ENCODE data around the gene FCER1G.
"Not testable (repeated sequence)": the region's sequence is repeated elsewhere in the genome, so short reads cannot be mapped to it uniquely, and the experiment has no call there.

Gene FCER1G

DNA sequence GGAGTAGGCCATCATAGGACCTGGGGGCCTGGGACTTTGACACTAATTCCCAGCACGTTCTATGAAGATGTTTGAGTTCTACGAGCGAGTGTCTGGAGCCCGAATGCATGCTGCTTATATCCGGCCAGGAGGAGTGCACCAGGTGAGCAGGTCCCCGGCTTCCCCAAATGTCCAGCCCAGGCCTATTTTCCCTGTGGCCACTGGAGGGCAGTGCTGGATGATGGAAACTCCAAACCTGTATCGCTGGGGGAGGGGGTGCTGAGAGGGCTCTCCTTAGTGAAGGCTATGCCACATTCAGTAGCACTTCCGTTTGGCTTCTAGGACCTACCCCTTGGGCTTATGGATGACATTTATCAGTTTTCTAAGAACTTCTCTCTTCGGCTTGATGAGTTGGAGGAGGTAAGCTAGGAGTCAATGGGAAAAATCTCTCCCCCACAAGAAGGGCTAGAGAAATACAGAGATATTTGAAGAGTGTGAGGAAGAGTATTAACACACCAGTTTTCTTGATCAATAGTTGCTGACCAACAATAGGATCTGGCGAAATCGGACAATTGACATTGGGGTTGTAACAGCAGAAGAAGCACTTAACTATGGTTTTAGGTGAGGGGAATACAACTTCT is 5.2 kb upstream of the FCER1G start:
- peak; percentile 72 for DNase-seq

GRCh38 chr1:161214369-161214768 is 726 bp upstream of the FCER1G start:
- no peak for DNase-seq

DNA sequence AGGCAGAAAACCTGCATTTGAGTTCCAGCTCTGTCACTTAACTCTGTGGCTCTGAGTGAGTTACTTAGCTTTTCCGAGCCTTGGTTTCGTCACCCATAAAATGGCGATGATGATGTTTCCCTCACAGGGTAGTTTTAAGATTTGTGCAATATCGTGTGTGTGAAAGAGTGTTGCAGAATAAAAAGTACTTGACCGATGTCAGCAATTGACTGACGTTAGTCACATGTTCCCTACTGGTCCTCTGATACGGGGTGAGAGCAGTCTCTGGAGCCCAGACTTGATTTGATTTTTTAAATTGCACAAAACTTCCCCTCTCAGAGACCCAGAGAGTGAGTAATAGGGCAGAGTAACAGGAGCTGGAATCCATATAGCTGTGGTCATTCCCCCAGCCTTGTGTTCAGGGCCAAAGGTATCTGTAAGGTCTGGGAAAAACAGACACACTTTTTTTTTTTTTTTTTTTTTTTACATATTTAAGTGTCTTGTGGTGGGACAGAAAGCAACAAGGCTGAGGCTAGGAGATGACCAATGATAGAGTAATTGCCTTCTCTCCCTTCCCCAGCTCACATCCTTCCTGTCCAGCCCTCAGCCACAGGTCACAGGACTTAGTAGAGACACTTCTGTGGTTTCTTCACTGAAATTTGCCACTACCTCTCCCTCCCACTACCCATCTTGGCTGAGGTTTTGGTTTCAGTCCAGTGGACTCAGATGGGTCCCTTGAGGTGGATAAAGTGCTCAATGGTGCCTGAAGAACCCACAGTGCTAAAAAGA is 2.0 kb downstream of the FCER1G start:
- no peak for DNase-seq

DNA sequence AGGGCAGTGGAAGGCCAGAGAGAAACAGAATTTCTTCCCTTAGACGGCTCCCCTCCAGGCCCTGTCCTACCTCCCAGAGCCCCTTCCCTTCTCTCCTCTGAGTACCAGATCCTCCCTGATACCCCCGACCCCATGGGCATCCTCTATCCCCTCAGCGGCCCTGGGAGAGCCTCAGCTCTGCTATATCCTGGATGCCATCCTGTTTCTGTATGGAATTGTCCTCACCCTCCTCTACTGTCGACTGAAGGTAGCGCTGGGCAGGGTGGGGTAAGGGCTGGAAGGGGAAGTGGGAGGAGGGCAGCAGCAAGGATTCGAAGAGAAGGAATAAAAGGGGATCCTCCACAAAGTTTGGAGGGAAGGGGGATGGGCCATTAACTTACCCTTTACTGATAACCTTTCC is 2.7 kb downstream of the FCER1G start:
- no peak for DNase-seq

DNA sequence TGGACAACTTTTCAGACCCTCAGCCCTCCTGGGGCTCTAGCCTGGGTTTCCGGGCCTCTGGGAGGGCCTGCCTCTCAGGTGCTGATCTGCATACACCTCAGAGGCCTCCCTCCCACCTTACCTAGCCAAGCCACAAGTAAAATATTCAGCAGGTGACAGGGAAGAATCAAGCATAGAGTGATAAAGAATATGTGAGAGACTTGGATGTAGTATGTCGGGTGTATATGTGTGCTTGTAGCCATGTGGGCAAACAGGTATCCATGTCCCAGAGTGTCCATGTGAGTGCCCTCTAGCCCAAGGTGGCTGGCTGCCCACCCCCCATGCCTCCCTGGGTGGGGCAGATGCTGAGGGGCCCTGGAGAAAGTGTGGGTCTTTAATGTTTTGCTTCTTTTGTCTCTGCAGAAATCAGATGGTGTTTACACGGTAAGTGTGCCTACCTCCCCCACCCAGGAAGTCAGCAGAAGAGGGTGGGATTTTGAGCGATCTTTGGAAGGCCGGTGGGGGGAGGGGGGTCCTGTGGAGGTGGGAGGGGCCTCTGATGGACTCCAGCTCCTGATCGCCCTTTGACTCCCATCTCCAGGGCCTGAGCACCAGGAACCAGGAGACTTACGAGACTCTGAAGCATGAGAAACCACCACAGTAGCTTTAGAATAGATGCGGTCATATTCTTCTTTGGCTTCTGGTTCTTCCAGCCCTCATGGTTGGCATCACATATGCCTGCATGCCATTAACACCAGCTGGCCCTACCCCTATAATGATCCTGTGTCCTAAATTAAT is 3.4 kb downstream of the FCER1G start:
- no peak for DNase-seq

GRCh38 chr1:161219078-161219892 is 4.2 kb downstream of the FCER1G start:
- DNase-seq: no peak

DNA sequence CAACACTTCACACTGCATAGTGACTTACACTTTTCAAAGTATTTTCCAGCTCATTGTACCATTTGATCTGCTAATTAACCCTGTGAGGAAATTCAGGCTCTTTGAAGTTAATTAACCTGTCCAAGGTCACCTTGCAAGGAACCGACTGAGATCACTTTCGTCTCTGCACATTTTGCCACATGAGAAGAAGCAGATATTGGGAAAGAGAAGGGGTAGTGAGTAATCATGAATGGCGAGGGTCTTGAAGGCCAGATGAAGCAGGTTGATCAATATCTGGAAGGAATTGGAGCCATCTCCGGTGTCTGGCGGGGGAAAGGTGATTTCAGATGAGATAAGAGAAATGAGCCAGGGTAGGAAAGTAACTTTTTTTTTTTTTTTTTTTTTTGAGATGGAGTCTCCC is 4.9 kb downstream of the FCER1G start:
- no peak for DNase-seq

DNA sequence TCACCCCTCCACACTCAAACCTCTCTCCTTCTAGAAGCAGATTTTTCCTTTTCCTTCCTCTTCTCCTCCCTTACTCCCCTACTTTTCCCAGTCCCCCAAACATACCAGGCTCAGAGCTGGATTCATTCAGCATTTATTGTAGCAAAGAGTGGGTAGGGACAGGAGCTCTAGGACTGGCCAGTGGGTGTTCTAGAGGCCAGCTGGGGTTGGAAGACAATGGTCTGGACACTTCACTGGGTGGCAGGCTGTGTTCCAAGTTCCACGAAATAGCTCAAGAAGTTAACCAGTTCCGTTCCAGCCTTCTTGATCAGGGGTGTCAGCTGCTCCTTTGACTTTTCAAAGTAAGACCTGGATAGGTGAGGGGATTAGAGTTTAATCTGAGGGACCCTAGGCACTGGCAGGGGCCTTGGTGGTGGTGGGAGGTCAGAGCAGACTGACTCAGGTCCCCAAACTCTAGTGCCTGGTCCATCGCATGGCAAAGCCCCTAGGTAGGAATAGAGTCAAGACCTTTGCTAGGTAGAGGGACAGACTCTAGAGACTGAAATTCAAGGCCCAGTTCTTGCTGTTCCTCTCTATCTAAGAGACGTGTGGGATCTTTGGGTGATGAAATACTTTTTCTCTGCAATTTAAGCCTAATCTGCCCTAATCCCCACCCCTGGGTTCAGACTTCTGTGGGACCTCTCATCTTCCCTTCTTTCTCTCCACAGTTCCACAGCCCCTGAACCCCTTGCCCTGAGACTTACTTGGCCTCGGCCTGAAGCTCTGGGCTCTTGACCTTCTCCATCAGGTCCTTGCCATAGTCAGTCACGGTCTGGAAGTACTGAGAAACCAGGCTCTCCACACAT is 7.3 kb downstream of the FCER1G start:
- DNase-seq: no peak

DNA sequence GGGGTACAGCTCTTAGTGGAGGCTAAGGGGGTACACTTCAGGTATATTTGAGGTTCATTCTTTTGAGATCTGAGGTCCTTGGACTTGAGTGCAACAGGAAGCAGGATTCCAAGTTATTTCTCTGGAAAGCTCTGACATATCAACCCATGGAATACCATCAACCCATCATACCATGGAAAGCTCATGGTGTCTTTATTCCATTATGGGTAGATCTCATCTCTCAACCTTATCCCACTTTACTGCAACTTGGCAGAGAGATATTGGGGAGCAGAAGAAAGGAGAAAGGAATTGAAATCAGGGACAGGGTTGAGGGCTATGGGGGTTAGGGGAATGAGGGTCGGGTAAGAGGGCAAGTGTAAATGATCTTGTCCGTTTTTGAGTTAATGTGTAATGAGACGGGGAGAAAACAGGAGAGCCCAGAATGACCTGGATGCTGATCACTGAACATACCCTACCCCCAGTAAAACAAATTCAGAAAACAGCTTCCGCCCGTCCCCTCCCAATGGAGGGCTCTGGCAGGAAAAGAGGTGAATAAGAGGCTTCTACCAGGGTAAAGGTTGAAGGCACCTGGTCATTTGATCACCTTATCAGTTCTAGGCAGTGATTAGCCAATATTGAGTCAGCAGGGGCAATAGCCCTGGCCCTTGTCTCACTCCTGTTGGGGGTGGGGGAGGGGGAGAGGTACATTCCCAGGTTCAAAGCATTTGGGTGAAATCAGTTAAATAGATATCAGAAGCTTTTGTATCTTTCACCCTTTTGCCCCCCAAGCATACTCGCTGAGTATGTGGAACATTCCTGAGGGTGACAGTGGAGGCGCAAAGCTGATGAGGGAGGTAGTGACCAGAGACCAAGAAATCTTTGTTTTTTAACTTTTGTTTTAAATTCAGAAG is 9.0 kb downstream of the FCER1G start:
- DNase-seq: no peak

DNA sequence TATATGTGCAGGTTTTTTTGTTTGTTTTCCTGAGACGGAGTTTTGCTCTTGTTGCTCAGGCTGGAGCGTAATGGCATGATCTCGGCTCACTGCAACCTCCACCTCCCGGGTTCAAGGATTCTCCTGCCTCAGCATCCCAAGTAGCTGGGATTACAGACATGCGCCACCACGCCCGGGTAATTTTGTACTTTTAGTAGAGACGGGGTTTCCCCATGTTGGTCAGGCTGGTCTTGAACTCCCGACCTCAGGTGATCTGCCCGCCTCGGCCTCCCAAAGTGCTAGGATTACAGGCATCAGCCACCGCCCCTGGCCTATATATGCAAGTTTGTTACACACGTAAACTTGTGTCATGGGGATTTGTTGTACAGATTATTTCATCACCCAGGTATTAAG is 9.6 kb downstream of the FCER1G start:
- not testable (repeated sequence) for DNase-seq

GRCh38 chr1:161225178-161225533 is 10.1 kb downstream of the FCER1G start:
- DNase-seq: no peak

DNA sequence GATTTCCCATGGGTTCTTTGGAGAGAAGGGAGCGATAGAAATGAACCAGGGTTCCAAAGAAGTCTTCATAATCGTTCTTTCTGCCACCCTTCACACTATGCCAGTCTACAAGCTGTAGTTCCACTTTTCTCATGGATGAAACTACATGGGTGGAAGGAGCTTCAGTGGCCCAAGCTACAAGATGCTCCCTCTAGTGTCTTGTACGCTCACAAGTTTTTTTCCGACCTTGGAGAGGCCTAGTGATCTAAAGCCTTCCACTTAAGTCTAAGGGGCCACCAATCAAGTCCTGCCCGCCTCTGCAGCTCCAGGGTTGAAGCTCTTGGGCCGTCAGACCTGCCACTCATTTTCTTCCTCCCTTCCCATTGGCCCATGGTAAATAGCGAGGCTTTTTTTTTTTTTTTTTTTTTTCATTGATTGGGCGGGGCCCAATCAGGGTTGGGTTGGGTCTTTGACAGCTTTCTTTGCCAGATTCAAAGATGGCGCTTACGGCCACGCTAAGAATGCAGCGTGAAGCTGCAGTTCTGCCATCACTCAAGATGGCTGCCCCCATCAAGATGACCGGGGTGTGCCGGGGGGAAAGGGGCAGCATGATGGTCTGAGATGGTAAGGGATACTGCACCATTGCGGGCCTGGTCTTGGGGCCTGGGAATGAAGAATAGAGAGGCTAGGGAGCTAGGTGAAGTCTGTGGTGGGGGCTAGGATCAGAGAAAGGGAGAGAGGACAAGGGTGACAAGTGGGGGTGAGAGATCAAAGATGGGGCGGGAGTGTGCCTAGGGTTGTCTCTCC is 10.6 kb downstream of the FCER1G start, which contains the start of gene TOMM40L:
TOMM40L (plus strand) TSS at position 527 of the 786 bp plus-strand sequence. CDS start 430 bp downstream, outside the sequence.
- DNase-seq: peak; percentile 89

- no peak for DNase-seq
Measured at GRCh38 chr1:161226320-161226711, 11.2 kb downstream of the FCER1G start.

GRCh38 chr1:161226759-161227158 is 11.7 kb downstream of the FCER1G start:
- DNase-seq: no peak

GRCh38 chr1:161227196-161227871 is 12.2 kb downstream of the FCER1G start:
- DNase-seq: peak; percentile 88

- DNase-seq: no peak
Measured at GRCh38 chr1:161228032-161228431, 12.9 kb downstream of the FCER1G start.

DNA sequence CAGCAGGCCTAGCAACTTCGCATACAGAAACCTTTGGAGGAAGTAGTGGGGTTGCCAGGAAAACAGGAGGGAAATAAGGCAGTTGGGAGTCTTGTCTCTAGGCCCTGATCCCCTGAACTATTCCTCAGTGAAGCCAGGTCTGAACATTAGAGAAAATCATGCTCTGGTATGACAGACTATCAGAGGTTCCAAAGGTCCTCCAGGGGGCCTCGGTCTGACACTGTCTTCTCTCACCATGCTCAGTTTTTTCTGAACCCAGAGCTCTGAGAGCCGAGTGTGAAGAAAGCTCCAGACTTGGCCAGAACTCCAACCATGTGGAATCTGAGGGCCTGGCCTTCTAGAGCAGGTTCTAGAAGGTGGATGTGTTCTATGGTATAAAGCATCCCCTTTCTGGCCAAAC is 14.8 kb downstream of the FCER1G start:
- no peak for DNase-seq

- DNase-seq: no peak
Measured at GRCh38 chr1:161230762-161231161, 15.7 kb downstream of the FCER1G start.

GRCh38 chr1:161233102-161233501 is 18.0 kb downstream of the FCER1G start:
- DNase-seq: no peak

All from activated naive CD4-positive, alpha-beta T cell treated with Interleukin-2 at 50 U/mL for 16 hours (primary cell).